Measurements from ENCODE around the gene DDAH1.

DDAH1 gene

DNA sequence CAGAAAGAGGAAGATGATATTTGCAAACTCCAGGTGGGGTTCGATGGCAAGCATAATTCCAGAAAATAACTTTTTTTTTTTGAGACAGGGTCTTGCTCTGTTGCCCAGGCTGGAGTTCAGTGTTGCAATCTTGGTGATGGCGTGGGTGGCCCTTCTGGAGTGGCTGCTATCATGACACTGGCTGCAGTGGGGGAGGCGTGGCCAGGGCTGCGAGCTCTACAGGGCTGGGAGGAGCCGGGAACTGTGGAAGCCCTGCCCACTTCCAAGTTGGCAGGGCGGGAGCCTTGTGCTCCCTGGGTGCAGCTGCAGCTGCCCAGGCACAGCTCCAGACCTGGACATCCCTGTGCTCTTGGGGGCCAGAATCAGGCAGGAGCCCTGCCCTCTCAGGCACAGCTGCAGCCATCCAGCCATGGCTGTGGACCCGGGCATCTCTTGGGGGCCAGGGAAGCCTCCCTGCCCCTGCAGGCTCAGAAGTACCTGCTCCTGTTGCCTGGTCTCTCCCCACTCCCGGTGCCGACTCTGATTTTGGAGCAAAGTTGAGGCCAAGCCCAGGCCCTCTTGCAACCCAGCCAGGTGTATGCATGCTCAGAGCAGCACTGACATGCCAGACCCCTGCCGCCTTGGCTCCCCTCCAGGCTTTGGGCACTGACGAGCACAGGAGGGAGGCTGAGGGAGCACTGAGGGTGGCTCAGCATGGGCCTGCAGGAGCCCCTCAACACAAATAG is 181.3 kb downstream of the DDAH1 start:
- DNase-seq (ENCODE audit: extremely low spot score, insufficient read length, low read depth) (no peak), FAIRE-seq (no peak)

DNA sequence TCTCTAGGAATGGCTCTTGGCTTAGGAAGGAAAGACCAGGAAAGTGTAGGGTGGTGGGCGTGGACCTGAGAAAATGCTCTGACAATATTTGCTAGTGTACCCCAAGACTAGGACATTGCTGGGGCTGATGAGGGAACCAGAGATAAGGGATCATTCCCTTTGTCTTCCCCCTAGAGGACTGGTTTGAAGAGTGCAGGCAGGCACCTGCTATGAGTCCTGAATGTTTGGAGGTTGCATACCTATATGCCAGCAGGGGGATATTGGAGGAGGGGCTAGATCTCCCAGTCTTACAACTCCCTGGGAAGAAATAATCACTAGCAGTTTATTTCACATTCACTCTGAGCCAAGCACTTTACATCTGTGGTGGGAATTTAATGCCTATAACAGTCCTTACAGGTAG is 182.5 kb downstream of the DDAH1 start:
- FAIRE-seq (no peak), DNase-seq (ENCODE audit: extremely low spot score, insufficient read length, low read depth) (no peak)

DNA sequence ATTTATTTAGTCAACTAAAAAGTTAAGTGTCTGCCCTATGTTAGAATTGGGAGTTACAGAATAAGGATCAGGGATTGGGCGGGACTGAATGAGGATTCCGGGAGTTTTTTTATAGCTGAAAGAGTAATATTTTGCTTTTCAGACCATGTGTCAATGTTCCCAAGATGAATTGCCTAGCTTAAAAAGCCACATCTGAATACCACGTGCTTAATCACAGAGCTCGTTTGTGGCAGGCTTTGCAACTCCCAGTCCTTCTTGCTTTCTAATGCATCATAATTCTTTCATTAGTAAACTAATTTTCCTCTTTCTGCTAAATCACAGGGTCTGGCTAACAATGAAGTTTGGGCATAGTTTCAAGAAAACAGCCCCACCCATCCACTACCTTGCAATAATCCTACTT is 184.3 kb downstream of the DDAH1 start:
- no peak for DNase-seq (ENCODE audit: extremely low spot score, insufficient read length, low read depth)
- no peak for FAIRE-seq

DNA sequence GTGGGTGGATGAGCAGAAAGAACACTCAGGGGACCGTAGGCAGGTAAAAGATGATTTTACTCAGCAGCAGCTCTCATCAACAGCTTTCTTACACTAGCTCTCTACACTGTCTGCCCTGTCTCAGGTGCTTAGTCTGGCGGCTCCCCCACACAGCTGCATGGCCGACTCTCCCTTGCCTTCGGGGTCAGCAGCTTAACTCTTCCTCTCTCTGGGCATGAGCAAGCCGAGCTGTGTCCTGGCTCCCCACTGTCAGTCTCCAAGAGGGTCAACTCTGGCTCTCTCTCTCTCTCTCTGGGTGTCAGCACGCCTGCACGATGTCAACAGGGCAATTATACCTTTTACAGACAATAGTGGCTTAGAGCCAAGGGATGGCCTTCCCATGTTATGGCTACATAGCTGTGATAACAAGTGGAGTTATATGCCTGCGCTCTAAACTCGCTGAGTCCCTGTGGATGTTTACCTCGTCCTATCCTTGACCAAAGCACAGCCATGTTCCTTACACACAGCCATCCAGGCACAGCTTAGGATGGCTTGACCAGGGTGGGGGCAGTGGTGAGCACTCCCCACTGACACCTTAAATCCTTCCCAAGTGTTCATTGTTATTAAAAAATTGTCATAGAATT is 185.4 kb downstream of the DDAH1 start:
- FAIRE-seq = no peak

DNA sequence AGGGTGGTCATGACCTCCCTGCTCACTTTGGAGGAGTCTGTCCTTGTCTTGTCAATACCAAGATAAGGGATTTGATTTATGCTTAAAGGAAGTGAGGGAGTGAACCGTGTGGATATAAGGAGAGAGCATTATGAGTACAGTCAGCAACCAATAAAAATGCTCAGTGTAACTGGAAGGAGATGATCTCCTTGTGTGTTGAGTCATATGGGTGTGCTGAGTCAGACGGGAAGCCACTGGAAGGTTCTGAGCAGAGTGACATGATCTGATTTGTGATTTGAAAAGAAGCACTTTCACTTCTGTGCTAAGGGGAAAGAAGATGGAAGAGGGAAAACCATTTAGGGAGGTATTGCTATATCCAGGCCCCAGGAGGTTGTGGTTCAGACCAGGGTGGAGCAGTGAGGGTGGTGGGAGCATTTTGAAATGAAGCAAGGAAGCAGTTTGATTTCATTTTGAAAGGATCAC is 186.1 kb downstream of the DDAH1 start:
- FAIRE-seq (no peak), DNase-seq (ENCODE audit: extremely low spot score, insufficient read length, low read depth) (no peak)

More for the DNA sequence above, 185.4 kb downstream of the DDAH1 start:
- DNase-seq (ENCODE audit: extremely low spot score, insufficient read length, low read depth) = no peak

DNA sequence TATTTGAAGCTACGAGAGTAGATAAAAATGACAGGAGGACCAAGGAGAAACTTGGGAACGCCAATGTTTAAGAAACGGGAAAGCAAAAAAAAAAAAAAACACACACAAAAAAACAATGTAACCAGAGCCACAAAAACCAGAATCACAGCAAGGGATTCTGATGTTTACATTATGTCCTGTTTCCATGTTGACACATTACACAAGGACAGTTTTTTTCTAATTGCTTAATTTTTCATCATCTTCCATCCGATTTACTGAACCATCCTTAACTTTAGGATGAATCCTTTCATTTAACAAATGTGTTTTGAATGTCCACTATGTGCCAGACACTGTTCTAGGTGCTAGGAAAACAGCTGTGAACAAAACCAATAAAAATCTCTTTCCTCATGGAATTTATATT is 187.2 kb downstream of the DDAH1 start:
- no peak for FAIRE-seq
- no peak for DNase-seq (ENCODE audit: extremely low spot score, insufficient read length, low read depth)

DNA sequence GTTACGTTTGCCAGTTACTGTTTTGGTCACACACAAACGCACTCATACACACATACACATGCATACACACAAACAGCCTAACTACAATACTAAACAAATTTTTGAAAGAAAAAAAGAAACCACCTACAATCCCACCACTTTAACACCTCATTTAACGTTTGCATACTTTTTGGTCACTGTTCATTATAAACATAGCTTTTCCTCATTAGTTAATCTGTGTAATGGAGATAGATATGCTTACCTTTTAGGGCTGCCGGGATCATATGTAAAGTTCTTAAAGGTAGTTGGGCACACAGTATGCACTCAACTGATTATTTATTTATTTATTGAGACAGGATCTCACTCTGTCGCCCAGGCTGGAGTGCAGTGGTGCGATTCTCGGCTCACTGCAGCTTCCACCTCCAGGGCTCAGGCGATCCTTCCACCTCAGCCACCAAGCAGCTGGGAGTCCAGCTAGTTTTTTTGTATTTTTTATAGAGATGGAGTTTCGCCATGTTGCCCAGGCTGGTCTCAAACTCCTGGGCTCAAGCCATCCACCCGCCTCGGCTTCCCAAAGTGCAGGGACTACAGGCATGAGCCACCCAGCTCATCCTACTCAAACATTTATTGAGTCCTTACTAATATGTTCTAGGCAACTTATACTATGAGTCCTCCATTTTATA is 187.8 kb downstream of the DDAH1 start:
- no peak for DNase-seq (ENCODE audit: extremely low spot score, insufficient read length, low read depth)
- FAIRE-seq = no peak

DNA sequence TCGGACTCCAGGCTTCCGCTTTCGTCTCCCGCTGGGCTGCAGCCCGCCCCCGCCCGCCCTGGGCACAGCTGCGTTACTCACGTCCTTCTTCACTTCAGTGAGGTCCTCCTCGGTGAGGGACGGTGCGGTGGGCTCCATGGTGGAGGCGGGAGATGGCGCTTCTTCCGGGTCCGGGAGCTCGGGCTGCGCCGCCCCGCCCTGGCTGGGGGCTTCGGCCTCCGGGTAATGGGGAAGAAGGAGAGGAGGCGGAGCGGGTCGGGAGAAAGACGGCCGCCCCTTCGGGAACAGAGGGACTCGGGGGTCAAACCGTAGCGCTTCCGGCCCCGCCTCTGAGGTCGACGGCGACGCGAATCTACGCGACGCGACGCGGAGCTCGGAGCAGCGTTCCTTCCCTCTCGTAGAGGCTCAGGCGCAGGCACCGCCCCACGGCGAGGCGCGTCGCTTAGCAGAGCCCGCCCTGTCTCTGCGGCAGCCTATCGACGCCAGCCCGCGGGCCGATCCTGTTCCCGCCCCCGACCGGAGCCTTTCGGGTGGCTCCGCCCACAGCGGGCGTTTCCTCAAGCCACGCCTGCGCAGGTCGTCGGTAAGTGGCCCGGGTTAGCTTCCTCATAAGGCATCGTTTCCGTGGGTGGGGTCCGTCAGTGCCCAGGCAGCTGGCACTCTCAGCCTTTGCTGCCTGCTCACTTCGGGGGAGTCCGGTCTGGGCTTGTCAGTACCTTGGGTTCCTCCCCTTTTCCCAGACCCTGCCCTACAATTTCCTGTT is 188.6 kb downstream of the DDAH1 start, which contains the start of gene BCL10:
TSS of gene BCL10 (minus strand) at position 418 of the 763 bp plus-strand sequence. CDS start at position 138, 280 bp downstream.
- DNase-seq (ENCODE audit: extremely low spot score, insufficient read length, low read depth) (peak; percentile 93), FAIRE-seq (peak; percentile 98)

DNA sequence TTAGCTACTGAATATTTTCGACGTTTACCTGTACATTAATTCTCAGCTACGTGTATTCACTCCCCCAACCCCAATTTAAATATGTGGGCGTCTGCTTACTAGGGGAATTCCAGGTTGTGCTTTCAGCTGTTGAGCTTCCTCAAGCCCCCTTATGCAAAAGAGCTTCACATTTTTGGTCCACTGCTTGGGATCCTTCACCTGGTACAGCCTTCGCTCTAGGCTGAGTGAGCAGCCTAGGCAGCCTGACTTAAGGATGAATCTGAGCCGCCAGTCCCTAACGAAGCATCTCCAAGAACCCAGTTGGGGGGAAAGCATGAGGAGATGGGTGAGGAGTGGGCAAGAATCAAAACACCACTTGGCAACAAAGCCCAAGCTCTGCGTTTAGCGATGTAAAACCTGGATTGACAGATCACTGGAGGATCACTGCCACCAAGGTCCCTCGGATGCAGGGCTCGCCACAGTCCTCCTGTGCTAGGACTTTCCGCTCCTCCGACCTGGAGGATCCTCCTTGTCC is 189.2 kb downstream of the DDAH1 start:
- FAIRE-seq = no peak
- DNase-seq (ENCODE audit: extremely low spot score, insufficient read length, low read depth) = no peak

DNA sequence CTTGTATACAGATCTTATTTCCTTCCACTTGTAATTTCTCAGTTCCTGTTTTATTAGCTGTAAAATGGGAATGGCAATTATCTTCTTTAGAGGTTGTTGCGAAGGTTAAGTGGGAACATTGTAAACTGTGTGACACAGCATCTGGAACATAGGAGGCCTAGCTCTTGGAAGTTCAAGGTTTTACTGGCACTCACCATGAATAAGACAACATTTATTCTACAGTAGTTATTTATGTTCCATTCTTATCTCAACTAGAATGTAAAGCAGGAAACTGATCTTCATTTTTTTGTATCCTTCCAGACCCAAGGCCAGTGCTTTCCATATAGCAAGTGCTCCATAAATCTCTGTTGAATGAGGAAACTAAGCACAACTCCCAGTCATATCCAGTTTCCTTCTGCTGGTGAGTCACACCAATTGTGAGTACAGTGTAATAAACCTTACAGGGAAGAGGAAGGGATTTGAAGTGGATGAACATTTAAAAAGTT is 189.9 kb downstream of the DDAH1 start:
- FAIRE-seq (no peak), DNase-seq (ENCODE audit: extremely low spot score, insufficient read length, low read depth) (no peak)

DNA sequence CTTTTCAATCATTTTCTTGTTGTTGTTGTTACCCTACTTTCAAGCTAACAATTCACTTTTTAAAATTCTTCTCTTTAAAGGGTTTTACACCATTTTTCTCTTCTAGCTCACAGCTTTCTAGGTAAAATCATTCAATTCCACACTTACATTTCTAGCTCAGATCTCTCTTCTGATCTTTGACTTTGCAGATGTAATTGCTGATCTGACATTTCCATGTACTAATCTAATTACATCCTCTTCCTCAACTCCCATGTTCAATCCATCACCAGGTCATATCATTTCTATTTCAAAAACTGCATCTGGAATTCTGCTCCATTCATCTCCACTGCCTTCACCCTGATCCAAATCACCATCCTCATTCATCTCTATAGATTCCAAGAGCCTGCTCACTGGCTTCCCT is 191.6 kb downstream of the DDAH1 start:
- no peak for FAIRE-seq

DNA sequence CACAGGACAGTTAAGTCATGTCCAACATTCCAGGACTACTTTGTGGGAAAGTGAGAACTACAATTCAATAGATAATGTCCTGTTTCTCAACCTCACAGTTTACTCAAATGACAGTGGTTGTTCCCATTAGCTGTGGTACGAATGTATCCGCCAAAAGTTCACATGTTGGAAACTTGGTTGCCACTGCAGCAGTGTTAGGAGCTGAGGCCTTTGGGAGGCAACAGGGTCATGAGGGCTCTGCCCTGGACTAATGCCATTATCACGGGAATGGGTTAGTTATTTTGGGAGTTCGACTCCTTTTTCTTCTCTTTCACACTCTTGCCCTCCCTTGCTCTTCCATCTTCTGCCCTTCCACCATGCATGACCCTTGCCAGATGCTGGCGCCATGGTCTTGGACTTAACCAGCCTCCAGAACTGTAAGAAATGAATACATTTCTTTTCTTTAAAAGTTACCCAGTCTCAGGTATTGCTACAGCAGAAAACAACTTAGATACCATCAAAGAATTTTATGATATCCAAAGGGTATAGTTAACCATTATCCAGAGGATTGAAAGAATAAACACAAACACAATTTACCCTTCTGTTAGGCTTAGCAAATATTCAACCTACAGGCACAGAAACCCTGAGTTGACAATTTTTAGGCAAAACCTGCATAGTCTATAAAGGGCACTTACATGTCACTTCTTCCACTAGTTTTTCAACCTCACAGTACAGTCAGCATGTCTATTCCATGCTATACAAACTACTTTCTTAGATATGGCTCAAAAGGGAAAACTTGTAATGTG is 196.0 kb downstream of the DDAH1 start:
- no peak for DNase-seq (ENCODE audit: extremely low spot score, insufficient read length, low read depth)
- no peak for FAIRE-seq

More for the DNA sequence above, 191.6 kb downstream of the DDAH1 start:
- no peak for DNase-seq (ENCODE audit: extremely low spot score, insufficient read length, low read depth)
